Mesenchymal stem cell (in vitro differentiated cells and primary cell): ENCODE data around the gene KRT24.

Source experiments
- DNase-seq: peaks from one replicate; pipeline ENCODE4 v3.0.0-alpha.2; 2013
- H2AFZ ChIP-seq: one replicate; pipeline ENCODE4 v1.6.1; 2013; ENCODE audit warnings: low read depth, mild to moderate bottlenecking, control low read depth, inconsistent platforms, low read length, moderate library complexity
- H2AK5ac ChIP-seq: 2 replicates; pipeline ENCODE4 v1.6.1; 2013; ENCODE audit warnings: low read length, moderate library complexity, mild to moderate bottlenecking, inconsistent platforms; ENCODE audit not compliant: severe bottlenecking
- H2BK120ac ChIP-seq: one replicate; pipeline ENCODE4 v1.6.1; 2013; ENCODE audit warnings: low read depth, mild to moderate bottlenecking, inconsistent platforms, low read length, moderate library complexity
- H2BK12ac ChIP-seq, 2 experiments: one replicate each; pipeline ENCODE4 v1.6.1; 2013; ENCODE audit warnings: inconsistent platforms in 2 of 2, low read length in 2 of 2, mild to moderate bottlenecking in 2 of 2, moderate library complexity in 2 of 2, control low read depth in 1 of 2
- H2BK15ac ChIP-seq: one replicate; pipeline ENCODE4 v1.6.1; 2013; ENCODE audit warnings: mild to moderate bottlenecking, low read depth, inconsistent platforms; ENCODE audit not compliant: poor library complexity, severe bottlenecking
- H2BK5ac ChIP-seq: 2 replicates; pipeline ENCODE4 v1.6.1; 2013; ENCODE audit warnings: low read depth, mild to moderate bottlenecking, low read length, control low read depth, inconsistent platforms; ENCODE audit not compliant: poor library complexity, severe bottlenecking
- H3K14ac ChIP-seq, 2 experiments: one replicate each; pipeline ENCODE4 v1.6.1; 2013; ENCODE audit warnings: inconsistent platforms in 2 of 2, low read length in 2 of 2, control low read depth in 1 of 2, mild to moderate bottlenecking in 1 of 2, moderate library complexity in 1 of 2
- H3K18ac ChIP-seq, 2 experiments: one replicate each; pipeline ENCODE4 v1.6.1; 2013; ENCODE audit warnings: inconsistent platforms in 2 of 2, low read length in 2 of 2, control low read depth in 1 of 2, low read depth in 1 of 2, mild to moderate bottlenecking in 1 of 2
- H3K23ac ChIP-seq, 2 experiments: one replicate each; pipeline ENCODE4 v1.6.1; 2013; ENCODE audit warnings: inconsistent platforms in 2 of 2, low read length in 2 of 2, mild to moderate bottlenecking in 2 of 2, moderate library complexity in 2 of 2, control low read depth in 1 of 2
- H3K27ac ChIP-seq: 2 replicates; pipeline ENCODE4 v1.5.1; 2013; ENCODE audit warnings: mild to moderate bottlenecking, moderate library complexity, low read length, control low read depth, inconsistent platforms; ENCODE audit not compliant: poor library complexity, severe bottlenecking
- H3K27me3 ChIP-seq, 2 experiments: 2 replicates each; pipeline versions ENCODE4 v1.6.1 to v1.7.0; 2013; ENCODE audit warnings: low read length in 2 of 2, mild to moderate bottlenecking in 2 of 2, moderate library complexity in 2 of 2, control low read depth in 1 of 2, inconsistent platforms in 1 of 2; ENCODE audit not compliant: control insufficient read depth in 1 of 2, insufficient read depth in 1 of 2
- H3K36me3 ChIP-seq, 2 experiments: 2 replicates each; pipeline versions ENCODE4 v1.6.1 to v1.7.0; 2013; ENCODE audit warnings: low read length in 2 of 2, control low read depth in 1 of 2, inconsistent platforms in 1 of 2, low read depth in 1 of 2, mild to moderate bottlenecking in 1 of 2; ENCODE audit not compliant: insufficient read depth in 2 of 2, control insufficient read depth in 1 of 2
- H3K4ac ChIP-seq, 2 experiments: one replicate each; pipeline ENCODE4 v1.6.1; 2013; ENCODE audit warnings: inconsistent platforms in 2 of 2, low read length in 2 of 2, mild to moderate bottlenecking in 2 of 2, moderate library complexity in 2 of 2, control low read depth in 1 of 2, low read depth in 1 of 2
- H3K4me1 ChIP-seq: 2 replicates; pipeline ENCODE4 v1.6.1; 2013; ENCODE audit warnings: low read depth, low read length, control low read depth; ENCODE audit not compliant: control insufficient read depth, insufficient read depth
- H3K4me2 ChIP-seq: 2 replicates; pipeline ENCODE4 v1.6.1; 2013; ENCODE audit warnings: low read length, mild to moderate bottlenecking, inconsistent platforms; ENCODE audit not compliant: poor library complexity, severe bottlenecking
- H3K4me3 ChIP-seq, 2 experiments: 2 replicates each; pipeline versions ENCODE4 v1.5.1 to v1.7.0; 2013; ENCODE audit warnings: low read length in 2 of 2, mild to moderate bottlenecking in 2 of 2, control low read depth in 1 of 2, low read depth in 1 of 2; ENCODE audit not compliant: insufficient read depth in 1 of 2
- H3K79me1 ChIP-seq: replicated peaks from 2 replicates; pipeline ENCODE4 v1.6.1; 2013; ENCODE audit warnings: mild to moderate bottlenecking, control low read depth, low read length, inconsistent platforms; ENCODE audit not compliant: poor library complexity, severe bottlenecking
- H3K9ac ChIP-seq: 2 replicates; pipeline ENCODE4 v1.7.0; 2013; ENCODE audit warnings: mild to moderate bottlenecking, low read length, moderate library complexity
- H3K9me3 ChIP-seq: 2 replicates; pipeline ENCODE4 v1.7.0; 2013; ENCODE audit warnings: mild to moderate bottlenecking, low read length; ENCODE audit not compliant: control insufficient read depth
- H4K8ac ChIP-seq: one replicate; pipeline ENCODE4 v1.6.1; 2013; ENCODE audit warnings: inconsistent platforms, mild to moderate bottlenecking, low read length, moderate library complexity
- H4K91ac ChIP-seq: one replicate; pipeline ENCODE4 v1.6.1; 2013; ENCODE audit warnings: mild to moderate bottlenecking, low read length, inconsistent platforms
- WGBS: methylation state at CpG from one replicate; pipeline ENCODE4 v1.1.7; 2013; ENCODE audit warnings: mixed read lengths; 5-methylcytosine and 5-hydroxymethylcytosine counted together

KRT24 gene

DNA sequence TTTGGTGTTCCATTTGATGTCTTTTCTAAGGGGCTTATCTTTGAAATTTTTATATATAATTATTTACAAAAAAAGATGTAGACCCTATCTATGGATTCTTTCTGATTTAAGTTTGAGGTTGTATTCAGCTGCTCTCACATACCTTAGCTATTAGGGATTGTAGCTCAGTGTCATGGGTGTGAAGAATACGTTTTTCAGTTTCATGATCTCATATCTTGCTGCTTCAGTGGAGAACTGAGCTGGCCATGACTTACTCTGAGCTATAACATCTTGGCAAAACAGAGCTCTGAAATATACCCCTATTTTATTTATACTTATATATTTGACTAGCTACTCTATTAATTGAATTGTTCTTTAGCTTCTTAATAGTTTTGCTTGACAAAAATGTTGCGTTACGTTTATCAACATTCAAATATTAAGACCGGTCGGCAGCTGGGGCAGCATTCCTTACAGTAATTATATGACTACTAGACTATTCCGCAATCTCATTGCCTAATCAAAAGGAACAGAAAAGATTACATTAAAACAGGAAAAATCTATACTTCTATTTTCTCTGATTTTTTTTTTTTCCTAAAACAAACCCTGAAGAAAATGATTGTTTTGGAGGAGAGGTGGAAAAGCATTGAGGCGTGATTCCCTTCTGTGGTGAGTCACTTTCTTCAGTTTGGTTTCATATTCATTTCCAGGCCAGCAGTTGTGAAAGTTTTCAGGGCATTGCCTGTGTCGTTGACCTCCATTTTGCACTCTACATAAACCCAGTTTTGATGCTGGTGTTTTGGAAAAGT lies 24.1 kb upstream of the KRT24 start:
- H3K27ac ChIP-seq: peak overlapping the region; percentile 95
- H3K79me1 ChIP-seq: no peaks in the 10 kb centered on the region
- peak overlapping the region; percentile 89 for H3K9ac ChIP-seq
- H3K27me3 ChIP-seq: no peaks in the 10 kb centered on the region
- H2AK5ac ChIP-seq: no peak overlapping the region
- DNase-seq: peak; percentile 7
- H3K18ac ChIP-seq: no peak overlapping the region
- H2AFZ ChIP-seq: no peak overlapping the region
- H2BK15ac ChIP-seq: no peak overlapping the region
- H3K23ac ChIP-seq: no peak overlapping the region
- H2BK120ac ChIP-seq: no peak overlapping the region
- H3K9me3 ChIP-seq: no peaks in the 10 kb centered on the region
- H3K36me3 ChIP-seq: no peaks in the 10 kb centered on the region
- no peak overlapping the region for H4K91ac ChIP-seq
- WGBS: 89% methylated on average over 7 of the region's 8 CpGs
- H3K14ac ChIP-seq: no peak overlapping the region
- H3K4me2 ChIP-seq: no peak overlapping the region
- H3K4ac ChIP-seq: no peak overlapping the region
- H3K4me1 ChIP-seq: no peaks in the 10 kb centered on the region
- peak overlapping the region in 1 of 2 experiments; percentile 25 for H3K4me3 ChIP-seq
- no peak overlapping the region for H2BK12ac ChIP-seq
- no peak overlapping the region for H4K8ac ChIP-seq
- no peak overlapping the region for H2BK5ac ChIP-seq

DNA sequence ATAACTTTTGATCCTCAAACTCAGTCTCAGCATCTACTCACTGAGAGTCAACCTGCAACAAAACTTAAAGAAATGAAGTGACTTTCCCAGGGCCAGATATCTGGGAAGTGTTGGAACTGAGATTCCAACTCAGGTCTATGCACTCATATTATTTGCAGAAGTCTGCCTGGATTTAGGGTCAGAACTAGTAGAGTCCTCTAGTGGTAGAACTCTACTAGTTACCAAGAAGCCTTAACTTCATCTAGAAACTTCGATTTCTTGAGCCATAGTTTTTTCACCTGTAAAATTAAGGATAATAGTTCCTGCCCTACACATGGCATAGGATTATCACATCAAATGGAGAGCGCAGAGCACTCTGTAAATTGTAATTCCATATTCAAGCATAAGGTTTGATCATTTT lies 23.4 kb upstream of the KRT24 start:
- H3K18ac ChIP-seq: no peak overlapping the region
- no peak overlapping the region for H2AK5ac ChIP-seq
- H3K4me3 ChIP-seq: no peak overlapping the region
- H3K79me1 ChIP-seq: no peaks in the 10 kb centered on the region
- H2BK120ac ChIP-seq: no peak overlapping the region
- no peak overlapping the region for H2BK5ac ChIP-seq
- no peak overlapping the region for H4K91ac ChIP-seq
- H3K27me3 ChIP-seq: no peaks in the 10 kb centered on the region
- no peak overlapping the region for H3K14ac ChIP-seq
- H3K4ac ChIP-seq: no peak overlapping the region
- no peaks in the 10 kb centered on the region for H3K36me3 ChIP-seq
- no peak overlapping the region for H4K8ac ChIP-seq
- no peaks in the 10 kb centered on the region for H3K9me3 ChIP-seq
- H3K4me2 ChIP-seq: no peak overlapping the region
- peak overlapping the region; percentile 95 for H3K27ac ChIP-seq
- no peaks in the 10 kb centered on the region for H3K4me1 ChIP-seq
- no peak overlapping the region for H2BK15ac ChIP-seq
- H2AFZ ChIP-seq: no peak overlapping the region
- peak overlapping the region; percentile 89 for H3K9ac ChIP-seq
- no peak overlapping the region for H3K23ac ChIP-seq
- DNase-seq: peak; percentile 3
- H2BK12ac ChIP-seq: no peak overlapping the region
- WGBS: 40% methylated on average over 1 of the region's 2 CpGs

DNA sequence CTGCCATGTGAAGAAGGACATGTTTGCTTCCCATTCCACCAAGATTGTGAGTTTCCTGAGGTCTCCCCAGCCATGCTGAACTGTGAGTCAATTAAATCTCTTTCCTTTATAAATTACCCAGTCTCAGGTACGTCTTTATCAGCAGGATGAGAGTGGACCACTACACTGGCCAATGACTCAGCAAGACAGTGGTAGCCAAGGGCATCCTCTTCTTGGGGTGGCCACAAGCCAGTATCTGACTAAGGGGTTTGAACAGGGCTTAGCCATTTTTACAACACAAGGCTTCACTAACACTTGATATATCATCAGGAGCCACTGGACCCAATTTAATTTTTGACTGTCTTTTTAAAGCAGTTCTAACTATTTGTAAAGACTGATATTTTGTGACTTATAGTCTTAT lies 21.1 kb upstream of the KRT24 start:
- Histone ChIP-seq H3K9ac (no peak overlapping the region), H2AFZ (no peak overlapping the region), H3K27me3 (no peaks in the 10 kb centered on the region), H3K36me3 (no peaks in the 10 kb centered on the region), H2BK15ac (no peak overlapping the region), H3K14ac (no peak overlapping the region), H3K4me1 (peaks cover 8% of the 10 kb centered on the region), H3K4me3 (no peak overlapping the region), H2BK5ac (no peak overlapping the region), H3K23ac (no peak overlapping the region), H3K4me2 (no peak overlapping the region), H4K91ac (no peak overlapping the region), H4K8ac (no peak overlapping the region), H2BK12ac (no peak overlapping the region), H3K4ac (no peak overlapping the region), H3K9me3 (no peaks in the 10 kb centered on the region), H2AK5ac (peak overlapping the region; percentile 11), H3K27ac (no peak overlapping the region), H3K18ac (no peak overlapping the region), H3K79me1 (no peaks in the 10 kb centered on the region), H2BK120ac (no peak overlapping the region)
- WGBS: 50% methylated on average over 1 of the region's 1 CpG
- DNase-seq: no peak

DNA sequence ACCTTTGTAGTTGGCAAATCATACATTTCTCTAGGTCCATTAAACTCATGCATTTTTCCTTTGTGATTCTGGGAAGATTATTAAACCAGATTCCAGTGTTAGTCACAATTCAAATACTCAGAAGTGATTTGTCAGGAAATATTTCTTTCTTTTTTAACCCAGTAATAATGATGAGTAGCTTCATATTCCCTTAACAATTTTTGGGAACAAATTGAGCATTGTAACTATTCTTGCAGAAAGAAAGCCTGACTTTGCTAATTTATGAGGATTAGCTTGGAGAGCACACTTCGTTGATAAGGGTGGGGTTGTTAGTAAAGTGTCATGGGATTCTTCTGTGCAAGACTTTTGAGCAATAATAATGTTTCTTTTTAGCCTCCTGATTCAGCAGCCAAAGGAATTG lies 18.7 kb upstream of the KRT24 start:
- Histone ChIP-seq H2BK120ac (no peak overlapping the region), H3K79me1 (no peaks in the 10 kb centered on the region), H2BK12ac (no peak overlapping the region), H4K8ac (no peak overlapping the region), H3K18ac (no peak overlapping the region), H3K4me2 (no peak overlapping the region), H3K27ac (peak overlapping the region; percentile 100), H3K9ac (peak overlapping the region; percentile 69), H2AFZ (no peak overlapping the region), H2AK5ac (no peak overlapping the region), H2BK15ac (no peak overlapping the region), H3K4me1 (peaks cover 11% of the 10 kb centered on the region), H2BK5ac (no peak overlapping the region), H3K14ac (no peak overlapping the region), H4K91ac (no peak overlapping the region), H3K23ac (no peak overlapping the region), H3K36me3 (no peaks in the 10 kb centered on the region), H3K27me3 (no peaks in the 10 kb centered on the region), H3K4ac (no peak overlapping the region), H3K9me3 (no peaks in the 10 kb centered on the region), H3K4me3 (no peak overlapping the region)
- DNase-seq: no peak
- WGBS: no CpG with 5 or more reads among the region's 1 CpG
